NCI-H187 (cell line): ENCODE data around the gene KARS1.

Experiments
- DNase-seq, 2 experiments: peaks; one replicate each; lab custom pipeline; 2025; lab: John Stamatoyannopoulos, UW

Gene KARS1

DNA sequence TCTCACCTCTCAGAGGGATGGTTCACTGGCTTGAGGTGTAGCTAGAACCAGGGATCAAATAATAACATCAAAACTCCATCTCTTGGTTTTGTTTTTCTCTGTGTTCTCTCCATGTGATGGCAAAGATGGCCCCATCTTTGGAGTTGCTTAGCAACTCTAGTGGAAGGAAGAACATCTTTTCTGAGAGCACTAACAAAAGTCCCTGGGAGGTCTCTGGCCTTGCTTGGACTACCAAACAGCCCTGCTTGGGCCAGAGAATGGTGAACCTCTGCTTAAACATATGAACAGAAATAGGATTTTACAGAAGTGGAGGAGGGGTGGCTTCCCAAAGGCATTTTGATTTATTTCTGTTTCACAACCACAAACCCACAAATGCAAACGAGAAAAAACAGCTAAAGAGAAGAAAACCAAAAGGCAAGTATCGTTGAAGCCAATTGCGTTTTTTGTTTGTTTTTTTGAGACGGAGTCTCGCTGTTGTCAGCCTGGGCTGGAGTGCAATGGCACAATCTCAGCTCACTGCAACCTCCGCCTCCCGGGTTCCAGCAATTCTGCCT, 68.1 kb downstream of the KARS1 start:
- no peak for DNase-seq

DNA sequence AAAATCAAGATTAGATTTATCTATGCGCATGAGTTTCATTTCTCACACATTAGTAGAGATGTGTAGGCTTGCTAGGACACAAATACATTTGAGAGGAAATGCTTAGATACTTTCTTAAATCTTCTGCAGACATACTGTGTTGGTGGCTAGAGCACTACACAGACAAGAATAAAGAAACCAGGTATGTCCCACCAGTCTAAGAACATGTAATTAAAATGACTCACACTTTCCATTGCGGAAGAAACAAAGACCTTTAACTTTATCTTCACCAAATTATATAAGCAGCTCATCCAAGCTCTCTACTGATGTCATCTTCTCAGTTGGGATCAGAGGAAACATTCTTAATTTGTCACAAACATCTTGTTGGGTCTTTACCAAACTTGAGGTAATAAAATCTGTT, 68.7 kb downstream of the KARS1 start:
- no peak for DNase-seq

DNA sequence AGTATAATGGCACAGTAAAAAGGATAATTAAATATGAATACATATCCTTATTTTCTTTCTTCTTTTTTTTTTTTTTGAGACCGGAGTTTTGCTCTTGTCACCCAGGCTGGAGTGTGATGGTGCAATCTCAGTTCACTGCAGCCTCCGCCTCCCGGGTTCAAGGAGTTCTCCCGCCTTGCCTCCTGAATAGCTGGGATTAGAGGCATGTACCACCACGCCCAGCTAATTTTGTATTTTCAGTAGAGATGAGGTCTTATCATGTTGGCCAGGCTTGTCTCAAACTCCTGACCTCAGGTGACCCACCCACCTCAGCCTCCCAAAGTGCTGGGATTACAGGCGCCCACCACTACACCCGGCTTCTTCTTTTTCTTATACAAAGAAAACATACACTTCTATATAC, 69.3 kb downstream of the KARS1 start:
- DNase-seq, result no peak
